GM12891 (cell line): ENCODE data around the gene GNAO1.

Experiments used
- POLR2A ChIP-seq: IDR thresholded peaks from 2 replicates; pipeline ENCODE4 v1.6.1; 2011; ENCODE audit warnings: low read depth, low read length, control low read depth
- POLR2AphosphoS5 ChIP-seq: IDR thresholded peaks from 2 replicates; pipeline ENCODE4 v1.6.1; 2011; ENCODE audit warnings: low read depth, low read length, control low read depth

DNA sequence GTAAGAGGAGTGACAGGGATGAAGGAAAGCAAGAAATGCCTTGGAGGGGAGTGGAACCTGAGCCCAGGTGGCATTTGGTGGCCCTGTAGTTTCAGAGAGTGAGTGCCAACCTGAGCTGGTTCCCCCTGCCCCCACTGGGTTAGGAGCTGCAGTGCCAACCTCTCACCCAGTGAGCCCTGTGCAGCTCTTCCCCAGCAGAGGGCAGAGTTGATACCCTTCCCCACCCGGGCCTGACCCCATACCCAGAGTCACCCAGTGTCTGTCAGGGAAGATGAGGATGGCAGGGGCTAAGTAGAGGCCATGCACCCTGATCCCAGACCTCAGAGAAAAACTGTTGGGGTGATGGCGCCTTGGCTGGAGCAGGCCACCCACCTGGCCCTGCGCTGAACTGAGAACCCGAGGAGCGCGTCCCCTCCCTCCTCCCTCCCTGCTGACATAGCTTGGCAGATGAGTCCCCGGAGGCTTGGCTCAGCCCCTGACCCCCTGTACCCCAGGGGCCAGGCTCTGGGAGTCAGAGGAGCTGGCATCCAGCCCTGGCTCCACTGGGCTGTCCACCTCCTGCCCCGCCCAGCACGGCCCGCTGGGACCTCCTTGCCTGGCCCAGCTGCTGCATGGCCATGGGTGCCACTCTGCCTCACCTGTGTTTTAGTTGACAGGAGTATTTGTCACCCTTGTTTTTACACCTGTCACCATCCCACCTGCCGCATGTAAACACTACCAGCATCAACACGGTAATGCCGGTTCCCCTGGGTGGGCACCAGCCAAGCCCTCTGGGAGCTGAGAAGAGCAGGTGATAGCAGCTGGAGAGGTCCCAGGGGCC lies 120.1 kb downstream of the GNAO1 start:
- TF ChIP-seq POLR2AphosphoS5, result no peak
- TF ChIP-seq POLR2A, result no peak
